ENCODE results near the gene TMEM165. TPM values are rescaled to one million over a fixed set of nuclear protein-coding genes. Genes with fewer than 3 reads are reported as not detected.

Gene TMEM165
- total RNA-seq, 2 donors from 2014 or later, result 185 to 360 TPM

DNA sequence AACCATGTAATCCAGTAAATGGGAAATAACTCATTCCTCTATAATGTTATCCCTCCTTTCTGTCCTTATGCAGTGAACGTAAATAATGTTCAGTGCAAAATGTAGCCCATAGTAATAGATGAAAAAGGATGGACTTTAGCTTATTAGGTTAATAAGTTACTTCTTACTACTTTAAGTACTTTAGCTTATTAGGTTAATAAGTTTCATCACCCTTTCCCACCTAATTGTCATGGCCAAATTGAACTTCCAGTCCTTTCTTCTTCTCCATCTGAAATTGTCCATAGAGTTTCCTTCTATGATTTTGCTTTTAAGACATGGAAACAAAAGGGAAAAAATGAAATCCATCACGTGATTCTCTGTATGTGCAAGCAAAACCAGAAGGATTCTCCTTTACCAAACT is 15.2 kb upstream of the TMEM165 start:
- ATAC-seq (ENCODE audit: insufficient number of reproducible peaks, low FRiP score, low read depth), result no peak
- TF ChIP-seq CTCF (IDR thresholded peaks at IDR 0.05), result no peak
- Histone ChIP-seq H3K4me3 (no peak overlapping the region), H3K27ac (no peak overlapping the region), H3K4me1 (ENCODE audit: control insufficient read depth in 1 of 2, low read depth in 2 of 2) (no peaks in the 10 kb centered on the region), H3K27me3 (replicated peaks; ENCODE audit: insufficient read depth) (no peaks in the 10 kb centered on the region), H3K9me3 (no peaks in the 10 kb centered on the region), H3K36me3 (no peaks in the 10 kb centered on the region)
- no peak for DNase-seq (ENCODE audit: low spot score)

- no peak overlapping the region for H3K27ac ChIP-seq
- TF ChIP-seq CTCF (IDR thresholded peaks at IDR 0.05), result no peak
- ATAC-seq (ENCODE audit: insufficient number of reproducible peaks, low FRiP score, low read depth), result no peak
Observed at GRCh38 chr4:55381502-55381901, 14.3 kb upstream of the TMEM165 start.

DNA sequence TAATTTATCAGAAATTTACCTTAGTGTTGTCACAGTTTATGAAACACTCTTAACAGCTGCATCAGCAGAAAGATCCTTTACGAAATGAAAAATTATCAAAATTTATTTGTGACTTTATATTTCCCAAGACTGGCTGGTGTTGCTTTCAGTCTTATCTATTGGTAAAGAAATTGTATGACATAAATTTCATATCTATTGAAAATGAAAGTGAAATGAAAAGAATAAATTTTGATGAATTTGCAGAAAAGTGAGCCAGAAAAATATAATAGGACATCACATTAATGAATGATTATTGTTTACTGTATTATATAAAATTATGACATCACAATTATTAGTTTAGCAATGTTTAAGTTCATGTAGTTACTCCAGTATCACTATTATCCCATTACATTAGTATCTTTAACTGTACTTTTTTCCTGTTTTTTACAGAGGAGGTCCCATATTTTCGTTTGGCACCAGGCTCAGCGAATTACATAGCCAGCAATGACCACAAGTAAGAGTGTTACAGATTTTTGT is 13.2 kb upstream of the TMEM165 start:
- TF ChIP-seq CTCF (IDR thresholded peaks at IDR 0.05), result no peak
- ATAC-seq (ENCODE audit: insufficient number of reproducible peaks, low FRiP score, low read depth), result no peak
- no peaks in the 10 kb centered on the region for H3K9me3 ChIP-seq
- H3K36me3 ChIP-seq, result no peaks in the 10 kb centered on the region
- H3K27ac ChIP-seq, result no peak overlapping the region
- H3K4me1 ChIP-seq (ENCODE audit: control insufficient read depth in 1 of 2, low read depth in 2 of 2), result no peaks in the 10 kb centered on the region
- DNase-seq (ENCODE audit: low spot score), result no peak
- no peak overlapping the region for H3K4me3 ChIP-seq
- no peaks in the 10 kb centered on the region for H3K27me3 ChIP-seq (replicated peaks; ENCODE audit: insufficient read depth)

More at GRCh38 chr4:55381502-55381901, 14.3 kb upstream of the TMEM165 start:
- no peaks in the 10 kb centered on the region for H3K9me3 ChIP-seq
- H3K4me3 ChIP-seq, result no peak overlapping the region
- no peaks in the 10 kb centered on the region for H3K27me3 ChIP-seq (replicated peaks; ENCODE audit: insufficient read depth)
- DNase-seq (ENCODE audit: low spot score), result no peak
- no peaks in the 10 kb centered on the region for H3K4me1 ChIP-seq (ENCODE audit: control insufficient read depth in 1 of 2, low read depth in 2 of 2)
- H3K36me3 ChIP-seq, result no peaks in the 10 kb centered on the region

DNA sequence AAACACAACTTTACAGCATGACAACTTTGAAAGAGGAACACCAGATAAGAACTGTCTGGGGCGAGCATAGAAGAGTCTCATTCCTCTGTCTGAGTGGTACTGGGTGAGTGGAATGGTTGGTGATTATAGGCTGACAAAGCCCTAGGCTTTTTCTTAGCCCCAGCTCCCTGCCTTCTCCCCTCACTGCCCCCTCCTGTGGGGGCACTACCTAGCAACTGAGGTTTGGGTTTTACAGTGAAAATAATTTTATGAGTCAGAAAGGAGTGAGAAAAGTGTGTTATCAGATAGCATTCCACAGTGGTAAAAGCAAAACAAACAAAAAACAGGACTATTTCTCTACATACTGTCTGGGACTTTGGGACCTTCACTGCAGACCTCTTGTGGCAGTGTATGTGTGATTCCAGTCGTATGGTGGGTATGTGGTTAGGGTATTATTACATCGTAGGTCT is 10.5 kb upstream of the TMEM165 start:
- no peak for TF ChIP-seq CTCF (IDR thresholded peaks at IDR 0.05)

GRCh38 chr4:55386073-55386472 is 9.7 kb upstream of the TMEM165 start:
- no peaks in the 10 kb centered on the region for H3K9me3 ChIP-seq

More for the DNA sequence above, 10.5 kb upstream of the TMEM165 start:
- Histone ChIP-seq H3K4me3 (no peak overlapping the region), H3K9me3 (no peaks in the 10 kb centered on the region), H3K4me1 (ENCODE audit: control insufficient read depth in 1 of 2, low read depth in 2 of 2) (no peaks in the 10 kb centered on the region), H3K36me3 (no peaks in the 10 kb centered on the region), H3K27ac (no peak overlapping the region), H3K27me3 (replicated peaks; ENCODE audit: insufficient read depth) (no peaks in the 10 kb centered on the region)
- ATAC-seq (ENCODE audit: insufficient number of reproducible peaks, low FRiP score, low read depth), result no peak
- no peak for DNase-seq (ENCODE audit: low spot score)

More at GRCh38 chr4:55386073-55386472, 9.7 kb upstream of the TMEM165 start:
- no peaks in the 10 kb centered on the region for H3K27me3 ChIP-seq (replicated peaks; ENCODE audit: insufficient read depth)
- H3K4me1 ChIP-seq (ENCODE audit: control insufficient read depth in 1 of 2, low read depth in 2 of 2), result no peaks in the 10 kb centered on the region
- no peak for DNase-seq (ENCODE audit: low spot score)
- H3K27ac ChIP-seq, result no peak overlapping the region
- no peak overlapping the region for H3K4me3 ChIP-seq
- no peak for TF ChIP-seq CTCF (IDR thresholded peaks at IDR 0.05)
- no peaks in the 10 kb centered on the region for H3K36me3 ChIP-seq
- ATAC-seq (ENCODE audit: insufficient number of reproducible peaks, low FRiP score, low read depth), result no peak

All from thoracic aorta (tissue), 2 donors.